Stimulated activated CD8-positive, alpha-beta memory T cell treated with anti-CD3 and anti-CD28 coated beads, Interleukin-2, amount 100 ng/mL, for 1 hour (primary cell): ENCODE data around the gene RAD51AP2.

ENCODE experiments used
- DNase-seq, 2 donors: peaks; one replicate each; pipeline ENCODE4 v3.0.0-alpha.2; 2020; ENCODE audit warnings: low read depth in 2 of 2

Gene RAD51AP2

GRCh38 chr2:17470855-17471641 lies 47.2 kb downstream of the RAD51AP2 start:
- no peak for DNase-seq

GRCh38 chr2:17461087-17461475 lies 57.2 kb downstream of the RAD51AP2 start:
- DNase-seq: no peak
